Stimulated activated CD4-positive, alpha-beta T cell treated with anti-CD3 and anti-CD28 coated beads, Interleukin-4, amount 100 ng/mL, for 24 hours (primary cell): ENCODE results near the gene PRKAG1.

ENCODE experiments used
- DNase-seq: peaks from one replicate; pipeline ENCODE4 v3.0.0-alpha.2; 2020

PRKAG1 gene

GRCh38 chr12:48960834-48961233 is 57.7 kb downstream of the PRKAG1 start:
- DNase-seq = no peak

GRCh38 chr12:48958049-48958388 is 60.6 kb downstream of the PRKAG1 start:
- no peak for DNase-seq

- peak; percentile 91 for DNase-seq
Measured at GRCh38 chr12:48957141-48958048, 61.2 kb downstream of the PRKAG1 start, which contains the start of gene ARF3. Gene ARF3 (minus strand): TSS chr12:48957487. CDS start chr12:48941095, 16,392 bp downstream.

GRCh38 chr12:48956279-48957140 is 62.1 kb downstream of the PRKAG1 start:
- DNase-seq = peak; percentile 20

GRCh38 chr12:48954841-48955501 is 63.6 kb downstream of the PRKAG1 start:
- no peak for DNase-seq

- DNase-seq = no peak
Measured at GRCh38 chr12:48954061-48954460, 64.5 kb downstream of the PRKAG1 start.

GRCh38 chr12:48952691-48953090 is 65.9 kb downstream of the PRKAG1 start:
- DNase-seq = no peak
